CD4-positive, alpha-beta T cell treated with Interleukin-4 for 4 hours (primary cell): ENCODE results near the gene MEPE.

Experiments used
- DNase-seq: peaks from one replicate; pipeline ENCODE4 v3.0.0-alpha.2; 2020

The MEPE gene, protein sequence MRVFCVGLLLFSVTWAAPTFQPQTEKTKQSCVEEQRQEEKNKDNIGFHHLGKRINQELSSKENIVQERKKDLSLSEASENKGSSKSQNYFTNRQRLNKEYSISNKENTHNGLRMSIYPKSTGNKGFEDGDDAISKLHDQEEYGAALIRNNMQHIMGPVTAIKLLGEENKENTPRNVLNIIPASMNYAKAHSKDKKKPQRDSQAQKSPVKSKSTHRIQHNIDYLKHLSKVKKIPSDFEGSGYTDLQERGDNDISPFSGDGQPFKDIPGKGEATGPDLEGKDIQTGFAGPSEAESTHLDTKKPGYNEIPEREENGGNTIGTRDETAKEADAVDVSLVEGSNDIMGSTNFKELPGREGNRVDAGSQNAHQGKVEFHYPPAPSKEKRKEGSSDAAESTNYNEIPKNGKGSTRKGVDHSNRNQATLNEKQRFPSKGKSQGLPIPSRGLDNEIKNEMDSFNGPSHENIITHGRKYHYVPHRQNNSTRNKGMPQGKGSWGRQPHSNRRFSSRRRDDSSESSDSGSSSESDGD

DNA sequence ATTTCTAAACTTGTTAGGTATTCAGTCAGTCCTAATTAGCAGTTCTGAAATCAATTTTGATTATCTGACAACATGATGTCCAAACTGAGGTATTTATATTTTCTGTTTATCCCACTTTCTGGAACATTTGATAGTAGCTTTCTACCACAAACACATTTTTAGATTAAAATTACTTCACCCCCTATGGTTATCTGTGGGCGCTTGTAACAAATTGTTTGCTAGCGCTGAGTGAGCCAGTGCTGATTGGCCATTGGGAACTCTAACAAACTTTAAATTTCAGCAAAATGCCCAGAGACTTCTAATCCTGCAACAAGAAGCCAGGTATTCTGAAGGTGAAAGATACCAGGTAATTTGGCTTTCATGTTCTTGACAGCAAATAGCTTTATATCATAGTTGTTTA is at the start of gene MEPE:
Gene MEPE, plus strand, starts transcription at position 301 of the 400 bp plus-strand sequence. CDS start 1,746 bp downstream, outside the sequence.
- no peak for DNase-seq

DNA sequence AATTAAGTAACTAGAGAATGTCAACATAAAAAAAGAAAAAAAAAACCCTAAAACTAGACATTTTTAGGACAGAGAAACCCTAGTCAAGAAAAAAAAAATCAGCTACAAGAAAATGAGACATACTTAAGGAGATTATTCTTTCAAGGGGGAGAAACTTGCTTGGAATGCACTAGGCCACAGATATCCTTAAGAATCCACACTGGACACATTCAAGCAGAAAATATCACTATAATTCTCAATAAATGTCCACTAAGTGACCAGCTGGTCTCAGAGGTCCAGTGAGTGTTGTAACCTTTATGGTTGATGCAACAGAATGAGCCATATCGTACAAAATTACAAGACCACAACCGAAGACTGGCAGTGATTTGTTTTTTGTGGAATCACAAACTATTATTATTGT is 49.0 kb upstream of the MEPE start:
- no peak for DNase-seq

- DNase-seq: no peak
Observed at GRCh38 chr4:87785731-87786509, 46.8 kb upstream of the MEPE start.

- no peak for DNase-seq
Observed at GRCh38 chr4:87799301-87800113, 33.3 kb upstream of the MEPE start, which contains the start of gene IBSP. Gene IBSP (plus strand): TSS chr4:87799554. CDS start chr4:87802362, 2,808 bp downstream.

GRCh38 chr4:87802858-87803257 is 29.9 kb upstream of the MEPE start:
- no peak for DNase-seq

GRCh38 chr4:87803421-87803820 is 29.3 kb upstream of the MEPE start:
- no peak for DNase-seq

GRCh38 chr4:87804871-87805270 is 27.9 kb upstream of the MEPE start:
- DNase-seq: no peak

DNA sequence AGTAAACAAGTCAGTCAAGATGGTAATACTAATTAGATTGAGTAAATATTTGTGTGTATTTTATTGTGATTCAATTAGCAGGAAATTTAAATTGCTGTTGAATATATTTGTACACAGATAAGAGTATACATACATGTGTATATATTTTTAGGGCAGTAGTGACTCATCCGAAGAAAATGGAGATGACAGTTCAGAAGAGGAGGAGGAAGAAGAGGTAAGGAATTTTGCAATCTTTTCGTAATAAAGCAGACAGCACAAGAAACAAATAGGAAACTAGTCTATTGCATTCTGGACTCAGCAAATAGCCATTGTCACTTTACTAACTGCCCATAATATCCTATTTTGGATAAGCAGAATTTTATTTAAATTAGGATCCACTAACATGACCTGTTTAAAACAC is 26.8 kb upstream of the MEPE start:
- DNase-seq: no peak

- DNase-seq: no peak
Observed at GRCh38 chr4:87806520-87806919, 26.2 kb upstream of the MEPE start.

DNA sequence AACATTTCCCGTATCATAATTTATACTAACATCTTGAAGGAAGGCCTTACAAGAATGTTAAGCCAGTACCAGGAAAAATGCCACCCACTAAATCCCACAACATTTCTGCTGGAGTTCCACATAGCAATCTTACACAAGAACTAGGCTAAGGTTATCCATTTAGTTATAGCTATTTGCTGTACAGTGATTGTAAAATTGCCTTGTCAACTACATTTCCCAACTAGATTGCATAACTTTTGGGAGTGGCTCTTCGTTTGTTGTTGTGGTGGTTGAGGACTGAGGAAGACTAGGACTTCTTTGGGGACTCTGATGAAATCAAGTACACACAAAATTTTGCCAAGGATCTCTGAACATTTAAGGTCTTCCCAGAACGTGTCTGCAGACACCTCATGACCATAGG is 25.4 kb upstream of the MEPE start:
- DNase-seq: no peak

- DNase-seq: no peak
Observed at GRCh38 chr4:87811977-87812376, 20.8 kb upstream of the MEPE start.

- no peak for DNase-seq
Observed at GRCh38 chr4:87819281-87819919, 13.4 kb upstream of the MEPE start.

- DNase-seq: no peak
Observed at GRCh38 chr4:87823200-87823599, 9.6 kb upstream of the MEPE start.

DNA sequence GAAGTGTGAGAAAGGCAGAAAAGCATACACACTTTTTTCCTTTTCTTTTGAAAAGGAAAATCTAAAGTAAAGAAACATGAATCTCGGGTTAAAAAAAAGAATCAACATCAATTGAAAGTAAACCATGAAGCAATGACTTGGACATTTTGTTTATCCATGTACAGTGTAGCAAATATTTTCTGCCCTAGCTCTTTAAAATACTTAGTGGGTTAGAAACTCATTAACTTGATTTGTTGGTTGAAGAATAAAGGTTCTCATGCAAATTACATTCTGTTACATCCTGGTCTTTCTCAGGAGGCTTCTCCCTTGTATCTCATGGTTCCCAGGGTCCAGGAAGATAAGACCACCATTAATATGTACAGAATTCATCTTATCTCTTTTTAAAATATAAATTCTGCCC is 9.0 kb upstream of the MEPE start:
- no peak for DNase-seq

DNA sequence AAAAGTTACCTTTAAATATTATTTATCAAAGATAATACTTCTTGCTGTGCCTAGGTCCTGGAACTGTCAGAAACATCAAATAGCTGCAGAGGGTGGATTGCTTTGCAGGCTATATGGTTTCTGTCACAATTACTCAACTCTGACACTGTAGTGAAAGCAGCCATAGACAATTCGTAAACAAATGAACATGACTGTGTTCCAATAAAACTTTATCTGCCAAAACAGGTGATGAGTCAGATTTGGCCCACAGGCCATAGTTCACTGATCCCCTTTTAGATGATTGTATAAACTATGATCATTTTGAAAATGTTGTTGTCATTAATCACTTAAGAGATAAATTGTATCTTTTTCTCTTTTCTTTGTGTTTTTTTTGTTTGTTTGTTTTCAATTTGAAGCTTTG is 8.4 kb upstream of the MEPE start:
- DNase-seq: no peak

DNA sequence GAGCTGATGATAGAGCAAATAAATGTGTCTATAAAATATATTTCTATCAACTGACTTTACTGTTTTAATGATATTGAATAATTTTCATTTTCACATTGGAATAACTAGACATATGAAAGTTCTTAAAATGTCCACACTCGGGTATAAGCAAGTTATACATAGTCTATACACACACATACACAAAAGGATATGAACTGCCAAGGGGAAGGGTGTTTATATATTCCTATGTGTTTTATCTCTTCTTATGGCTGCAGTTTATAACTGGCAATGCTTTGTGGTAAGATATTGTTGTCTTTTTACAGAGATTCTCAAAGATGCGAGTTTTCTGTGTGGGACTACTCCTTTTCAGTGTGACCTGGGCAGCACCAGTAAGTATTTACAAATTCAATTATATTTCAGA is 1.6 kb downstream of the MEPE start:
- no peak for DNase-seq

DNA sequence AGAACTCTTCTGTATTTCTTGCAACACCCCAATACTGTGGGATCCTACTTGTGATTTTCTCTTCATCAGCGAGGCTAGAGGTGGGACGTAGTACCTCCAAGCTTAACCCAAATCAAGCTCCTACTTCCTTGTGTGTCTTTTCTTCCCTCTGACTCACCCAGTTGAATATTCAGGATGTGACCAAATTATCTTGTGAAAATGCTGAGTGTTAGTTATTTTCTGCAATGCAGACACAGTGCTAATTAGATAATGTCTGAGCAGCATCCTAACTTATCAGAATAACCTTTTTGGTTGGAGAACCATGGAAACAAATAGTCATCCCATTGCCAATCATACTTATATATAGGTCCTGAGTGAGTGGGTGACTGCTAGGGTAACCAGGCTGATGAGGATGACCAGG is 2.4 kb downstream of the MEPE start:
- DNase-seq: no peak

- DNase-seq: no peak
Observed at GRCh38 chr4:87835743-87836142, 3.0 kb downstream of the MEPE start.

GRCh38 chr4:87838205-87838604 is 5.4 kb downstream of the MEPE start:
- no peak for DNase-seq

DNA sequence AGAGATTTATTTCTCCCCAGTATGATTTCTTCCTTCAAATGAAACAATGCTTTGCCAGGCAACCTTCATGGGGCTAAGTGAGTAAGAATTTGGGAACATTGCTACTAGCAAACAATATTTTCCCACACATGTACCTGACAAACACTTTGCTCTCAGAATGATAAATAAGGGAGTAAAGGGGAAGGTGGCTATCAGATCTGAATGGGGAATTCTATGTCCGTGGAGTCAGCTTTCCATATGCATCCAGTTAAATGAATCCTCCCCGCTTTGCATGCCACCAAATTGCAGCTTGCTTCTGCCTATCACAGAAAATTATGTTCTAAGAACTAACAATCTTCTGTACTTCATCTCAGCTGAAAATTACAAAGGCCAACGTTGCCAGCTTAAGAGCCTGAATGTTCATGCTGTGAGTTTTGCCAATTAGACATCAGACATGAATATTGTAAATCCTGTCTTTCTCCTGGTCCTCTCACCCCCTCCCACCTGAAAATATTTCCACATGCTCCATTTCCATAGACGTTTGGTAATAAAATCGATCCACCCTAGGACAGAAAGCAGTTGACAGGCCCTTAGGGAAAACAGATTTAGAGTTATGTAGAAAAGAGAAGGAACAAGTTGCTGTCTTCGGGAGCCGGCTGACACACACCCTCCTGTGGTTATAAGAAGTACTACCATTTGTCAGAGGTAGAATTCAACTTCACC is 6.3 kb downstream of the MEPE start:
- DNase-seq: no peak

- DNase-seq: no peak
Observed at GRCh38 chr4:87839592-87839946, 6.8 kb downstream of the MEPE start.

GRCh38 chr4:87840149-87840548 is 7.4 kb downstream of the MEPE start:
- DNase-seq: no peak
